Embryonic facial prominence (tissue), 1 donor: ENCODE measurements around the gene IZUMO1.
"Not testable (repeated sequence)": the region's sequence is repeated elsewhere in the genome, so short reads cannot be mapped to it uniquely, and the experiment has no call there.

Source experiments
- DNase-seq: peaks from one replicate; pipeline ENCODE4 v3.0.0-alpha.2; 2016; ENCODE audit errors: extremely low spot score

The IZUMO1 gene

GRCh38 chr19:48746738-48747575 is at the start of gene IZUMO1:
TSS of gene IZUMO1 (minus strand) at chr19:48746909. CDS start at chr19:48745859, 1,050 bp downstream.
- peak; percentile 84 for DNase-seq

- no peak for DNase-seq
These were observed 49.0 kb upstream of the IZUMO1 start for GRCh38 chr19:48795685-48796070.

- DNase-seq: peak; percentile 89
These were observed 48.5 kb upstream of the IZUMO1 start for GRCh38 chr19:48795055-48795684.

- no peak for DNase-seq
These were observed 47.6 kb upstream of the IZUMO1 start for GRCh38 chr19:48794291-48794690.

- DNase-seq: no peak
These were observed 46.6 kb upstream of the IZUMO1 start for GRCh38 chr19:48793271-48793670.

GRCh38 chr19:48787331-48787730 is 40.6 kb upstream of the IZUMO1 start:
- DNase-seq: not testable (repeated sequence)

- not testable (repeated sequence) for DNase-seq
These were observed 39.7 kb upstream of the IZUMO1 start for GRCh38 chr19:48786422-48786821.

- DNase-seq: no peak
These were observed 37.8 kb upstream of the IZUMO1 start for GRCh38 chr19:48784527-48784926.

GRCh38 chr19:48780631-48781391 is 34.1 kb upstream of the IZUMO1 start:
- no peak for DNase-seq

- no peak for DNase-seq
These were observed 32.9 kb upstream of the IZUMO1 start for GRCh38 chr19:48779636-48780035.

- DNase-seq: no peak
These were observed 31.0 kb upstream of the IZUMO1 start for GRCh38 chr19:48777720-48778119.

GRCh38 chr19:48777139-48777538 is 30.4 kb upstream of the IZUMO1 start:
- no peak for DNase-seq

GRCh38 chr19:48772503-48772953 is 25.8 kb upstream of the IZUMO1 start:
- DNase-seq: no peak

GRCh38 chr19:48770734-48771472 is 24.2 kb upstream of the IZUMO1 start:
- no peak for DNase-seq

- DNase-seq: no peak
These were observed 23.6 kb upstream of the IZUMO1 start for GRCh38 chr19:48770266-48770665.

GRCh38 chr19:48768994-48769713 is 22.4 kb upstream of the IZUMO1 start:
- DNase-seq: no peak

- not testable (repeated sequence) for DNase-seq
These were observed 21.6 kb upstream of the IZUMO1 start for GRCh38 chr19:48768171-48768753.

GRCh38 chr19:48765816-48766215 is 19.1 kb upstream of the IZUMO1 start:
- DNase-seq: not testable (repeated sequence)

GRCh38 chr19:48760504-48761205 is 13.9 kb upstream of the IZUMO1 start:
- DNase-seq: no peak

GRCh38 chr19:48757741-48758144 is 11.0 kb upstream of the IZUMO1 start:
- DNase-seq: no peak
